GM23248 (cell line): ENCODE results near the gene RBPJL. TPM values are rescaled to one million over a fixed set of nuclear protein-coding genes. Genes with fewer than 3 reads are reported as not detected.

Experiments used
- DNase-seq: peaks from one replicate; pipeline ENCODE4 v3.0.0-alpha.2; 2015
- H2AFZ ChIP-seq: fragments of 200-600 bp; sonication (generic); 2 replicates; pipeline ENCODE4 v1.6.1; 2016; ENCODE audit warnings: antibody characterized with exemption
- H3F3A ChIP-seq: fragments of 200-600 bp; sonication (generic); 2 replicates; pipeline ENCODE4 v1.6.1; 2016; ENCODE audit warnings: mild to moderate bottlenecking, antibody characterized with exemption, mixed run types; ENCODE audit not compliant: insufficient read depth
- H3K27ac ChIP-seq: fragments of 200-600 bp; sonication (generic); 2 replicates; pipeline ENCODE4 v1.5.1; 2016; ENCODE audit warnings: mild to moderate bottlenecking
- H3K27me3 ChIP-seq: fragments of 200-600 bp; sonication (generic); replicated peaks from 2 replicates; pipeline ENCODE4 v1.6.1; 2016; ENCODE audit warnings: mild to moderate bottlenecking; ENCODE audit not compliant: insufficient read depth
- H3K36me3 ChIP-seq: fragments of 200-600 bp; sonication (generic); 2 replicates; pipeline ENCODE4 v1.6.1; 2016; ENCODE audit warnings: low read depth, mild to moderate bottlenecking
- H3K4me1 ChIP-seq: fragments of 200-600 bp; sonication (generic); 2 replicates; pipeline ENCODE4 v1.6.1; 2016; ENCODE audit warnings: mild to moderate bottlenecking; ENCODE audit not compliant: insufficient read depth
- H3K4me2 ChIP-seq: fragments of 200-600 bp; sonication (generic); one replicate; pipeline ENCODE4 v1.6.1; 2016; ENCODE audit warnings: mild to moderate bottlenecking; ENCODE audit not compliant: unreplicated experiment
- H3K4me3 ChIP-seq: fragments of 200-600 bp; sonication (generic); 2 replicates; pipeline ENCODE4 v1.5.1; 2016; ENCODE audit warnings: mild to moderate bottlenecking
- H3K79me2 ChIP-seq: fragments of 200-600 bp; sonication (generic); 2 replicates; pipeline ENCODE4 v1.6.1; 2016; ENCODE audit warnings: mild to moderate bottlenecking; ENCODE audit not compliant: insufficient read depth
- H3K9ac ChIP-seq: fragments of 200-600 bp; sonication (generic); 2 replicates; pipeline ENCODE4 v1.6.1; 2016; ENCODE audit warnings: mild to moderate bottlenecking
- H3K9me2 ChIP-seq: fragments of 200-600 bp; sonication (generic); 2 replicates; pipeline ENCODE4 v1.6.1; 2016; ENCODE audit warnings: mixed run types, mild to moderate bottlenecking, moderate library complexity; ENCODE audit not compliant: insufficient read depth
- H3K9me3 ChIP-seq: fragments of 200-600 bp; sonication (generic); one replicate; pipeline ENCODE4 v1.6.1; 2017; ENCODE audit warnings: low read depth
- H4K20me1 ChIP-seq: fragments of 200-600 bp; sonication (generic); 2 replicates; pipeline ENCODE4 v1.6.0; 2016; ENCODE audit not compliant: insufficient read depth
- EZH2 ChIP-seq: fragments of 200-600 bp; sonication (generic); IDR thresholded peaks from 2 replicates; pipeline ENCODE4 v1.6.1; 2018; ENCODE audit warnings: antibody characterized with exemption, mild to moderate bottlenecking; ENCODE audit not compliant: insufficient read depth, poor library complexity, severe bottlenecking
- EZH2phosphoT487 ChIP-seq: fragments of 200-600 bp; sonication (generic); IDR thresholded peaks from 2 replicates; pipeline ENCODE4 v1.6.1; 2018; ENCODE audit warnings: antibody characterized with exemption, moderate library complexity, mild to moderate bottlenecking, low read depth; ENCODE audit not compliant: insufficient read depth
- WGBS, 2 experiments: methylation state at CpG; one replicate each; pipeline ENCODE4 v1.1.6; 2015 to 2017; ENCODE audit warnings: low lambda C conversion rate in 2 of 2, low coverage in 1 of 2; ENCODE audit errors: missing lambda C conversion rate in 2 of 2; 5-methylcytosine and 5-hydroxymethylcytosine counted together
- in situ Hi-C: fragments of 300-500 bp; cut with MboI; formaldehyde crosslinking; loops from 2 replicates; pipeline ENCODE4 v1.15.0; 2020
- polyA plus RNA-seq: library from polyadenylated mRNA; unstranded; fragments of >200 nt; fragmentation: Nextera tagmentation; extraction: Ambion mirVana; gene quantifications from 2 replicates; pipeline ENCODE4 v1.2.1, GENCODE V29; 2016
- total RNA-seq: library from RNA; depleted of rRNA; stranded (reverse); fragments of >200 nt; shearing (Covaris generic); gene quantifications from 2 replicates; pipeline ENCODE4 v1.2.3, GENCODE V29; 2014

RBPJL gene
- total and polyA plus RNA-seq, 2 experiments from 2014 or later: not detected

GRCh38 chr20:45299786-45300185 is 6.9 kb upstream of the RBPJL start:
- no peak overlapping the region for H3K9ac ChIP-seq
- H3K27ac ChIP-seq: no peak overlapping the region
- no peak for DNase-seq
- no peak overlapping the region for H3K4me3 ChIP-seq
- H3F3A ChIP-seq: no peaks in the 10 kb centered on the region
- no peaks in the 10 kb centered on the region for H3K9me3 ChIP-seq
- WGBS, 2 experiments: 87 to 90% methylated on average over 5 to 6 of the region's 6 CpGs
- no peaks in the 10 kb centered on the region for H4K20me1 ChIP-seq
- TF ChIP-seq EZH2phosphoT487: no peak
- TF ChIP-seq EZH2: no peak
- no peaks in the 10 kb centered on the region for H3K36me3 ChIP-seq
- no peak overlapping the region for H2AFZ ChIP-seq
- no peak overlapping the region for H3K4me2 ChIP-seq
- in situ Hi-C loops: loop anchor here (10.0 to 25.0 kb wide), 2 partner anchors 262 to 475 kb away; no protein-coding TSS in a partner anchor
- no peaks in the 10 kb centered on the region for H3K4me1 ChIP-seq
- H3K9me2 ChIP-seq: no peaks in the 10 kb centered on the region
- H3K79me2 ChIP-seq: no peaks in the 10 kb centered on the region
- H3K27me3 ChIP-seq: no peaks in the 10 kb centered on the region

DNA sequence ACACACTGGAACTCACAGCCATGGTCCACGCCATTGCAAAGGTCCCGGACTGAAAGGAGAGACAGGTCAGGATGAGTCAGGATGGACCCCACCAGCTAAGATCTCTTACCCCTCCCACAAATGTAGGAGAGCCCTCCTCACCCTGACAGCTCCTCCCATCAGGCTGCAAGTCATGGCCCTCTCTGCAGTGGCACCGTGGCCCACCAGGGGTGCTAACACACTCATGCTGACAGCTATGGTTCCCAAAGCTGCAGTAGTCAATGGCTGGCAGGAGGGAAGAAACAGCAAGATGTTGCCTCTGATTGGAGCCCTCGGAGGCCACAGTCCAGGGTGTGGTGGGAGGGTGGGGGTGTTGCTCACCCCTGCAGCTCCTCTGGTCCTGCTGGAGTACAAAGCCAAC is 5.7 kb upstream of the RBPJL start:
- no peaks in the 10 kb centered on the region for H3K79me2 ChIP-seq
- in situ Hi-C loops: loop anchor here (10.0 kb wide), 1 partner anchor 474 kb away; no protein-coding TSS in a partner anchor
- WGBS, 2 experiments: 52 to 53% methylated on average over 4 of the region's 4 CpGs

DNA sequence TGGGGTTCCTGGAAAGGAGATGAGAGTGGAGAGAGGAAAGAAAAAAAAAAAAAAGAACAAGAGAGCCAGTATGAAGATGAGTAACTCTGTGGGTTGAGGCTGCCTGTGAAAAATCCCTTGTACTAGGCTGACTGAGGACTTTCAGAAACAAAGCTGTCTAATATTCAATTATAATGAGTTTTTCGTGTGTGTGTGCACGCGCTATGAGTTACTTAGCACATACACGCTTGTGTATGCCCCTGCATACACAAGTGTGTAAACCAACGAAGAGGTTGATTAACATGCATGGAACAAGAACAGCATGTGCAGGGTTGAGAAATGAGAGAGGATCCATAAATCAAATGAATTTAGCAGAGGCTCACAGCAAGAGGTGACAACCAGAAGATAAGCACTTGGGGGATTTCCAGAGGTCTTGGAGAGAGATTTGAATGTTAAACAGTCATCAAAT is 4.8 kb upstream of the RBPJL start:
- no peak for DNase-seq
- H4K20me1 ChIP-seq: no peaks in the 10 kb centered on the region
- no peaks in the 10 kb centered on the region for H3K9me3 ChIP-seq
- H2AFZ ChIP-seq: no peak overlapping the region
- in situ Hi-C loops: loop anchor here (10.0 kb wide), 1 partner anchor 473 kb away; no protein-coding TSS in a partner anchor
- no peak overlapping the region for H3K4me2 ChIP-seq
- TF ChIP-seq EZH2 (no peak), EZH2phosphoT487 (no peak)
- WGBS, 2 experiments: 80 to 88% methylated on average over 5 of the region's 5 CpGs
- no peaks in the 10 kb centered on the region for H3K36me3 ChIP-seq
- H3F3A ChIP-seq: no peaks in the 10 kb centered on the region
- H3K27me3 ChIP-seq: no peaks in the 10 kb centered on the region
- no peak overlapping the region for H3K27ac ChIP-seq
- H3K4me3 ChIP-seq: no peak overlapping the region
- no peaks in the 10 kb centered on the region for H3K79me2 ChIP-seq
- no peak overlapping the region for H3K9ac ChIP-seq
- no peaks in the 10 kb centered on the region for H3K9me2 ChIP-seq
- no peaks in the 10 kb centered on the region for H3K4me1 ChIP-seq

More for the DNA sequence above, 5.7 kb upstream of the RBPJL start:
- TF ChIP-seq EZH2phosphoT487 (no peak), EZH2 (no peak)
- Histone ChIP-seq H3K4me1 (no peaks in the 10 kb centered on the region), H3K27me3 (no peaks in the 10 kb centered on the region), H3K27ac (no peak overlapping the region), H3K4me3 (no peak overlapping the region), H3F3A (no peaks in the 10 kb centered on the region), H3K9me2 (no peaks in the 10 kb centered on the region), H4K20me1 (no peaks in the 10 kb centered on the region), H3K9me3 (no peaks in the 10 kb centered on the region), H2AFZ (no peak overlapping the region), H3K36me3 (no peaks in the 10 kb centered on the region), H3K4me2 (no peak overlapping the region), H3K9ac (no peak overlapping the region)
- peak; percentile 53 for DNase-seq

- no peaks in the 10 kb centered on the region for H3K9me3 ChIP-seq
- H3K27ac ChIP-seq: no peak overlapping the region
- H4K20me1 ChIP-seq: no peaks in the 10 kb centered on the region
- H3K4me1 ChIP-seq: no peaks in the 10 kb centered on the region
- H3K36me3 ChIP-seq: no peaks in the 10 kb centered on the region
- no peak for DNase-seq
- in situ Hi-C loops: loop anchor here (10.0 kb wide), 1 partner anchor 471 kb away; no protein-coding TSS in a partner anchor
- no peak overlapping the region for H2AFZ ChIP-seq
- WGBS, 2 experiments: 85 to 86% methylated on average over 39 to 47 of the region's 47 CpGs
- H3K79me2 ChIP-seq: no peaks in the 10 kb centered on the region
- peaks cover 14% of the 10 kb centered on the region for H3K27me3 ChIP-seq
- no peaks in the 10 kb centered on the region for H3K9me2 ChIP-seq
- no peak overlapping the region for H3K9ac ChIP-seq
- TF ChIP-seq EZH2phosphoT487: no peak
- no peak for TF ChIP-seq EZH2
- H3K4me2 ChIP-seq: no peak overlapping the region
- H3F3A ChIP-seq: no peaks in the 10 kb centered on the region
- no peak overlapping the region for H3K4me3 ChIP-seq
Measured at GRCh38 chr20:45303586-45304463, 2.8 kb upstream of the RBPJL start.
